ENCODE results near the gene PTPN7.

DNA sequence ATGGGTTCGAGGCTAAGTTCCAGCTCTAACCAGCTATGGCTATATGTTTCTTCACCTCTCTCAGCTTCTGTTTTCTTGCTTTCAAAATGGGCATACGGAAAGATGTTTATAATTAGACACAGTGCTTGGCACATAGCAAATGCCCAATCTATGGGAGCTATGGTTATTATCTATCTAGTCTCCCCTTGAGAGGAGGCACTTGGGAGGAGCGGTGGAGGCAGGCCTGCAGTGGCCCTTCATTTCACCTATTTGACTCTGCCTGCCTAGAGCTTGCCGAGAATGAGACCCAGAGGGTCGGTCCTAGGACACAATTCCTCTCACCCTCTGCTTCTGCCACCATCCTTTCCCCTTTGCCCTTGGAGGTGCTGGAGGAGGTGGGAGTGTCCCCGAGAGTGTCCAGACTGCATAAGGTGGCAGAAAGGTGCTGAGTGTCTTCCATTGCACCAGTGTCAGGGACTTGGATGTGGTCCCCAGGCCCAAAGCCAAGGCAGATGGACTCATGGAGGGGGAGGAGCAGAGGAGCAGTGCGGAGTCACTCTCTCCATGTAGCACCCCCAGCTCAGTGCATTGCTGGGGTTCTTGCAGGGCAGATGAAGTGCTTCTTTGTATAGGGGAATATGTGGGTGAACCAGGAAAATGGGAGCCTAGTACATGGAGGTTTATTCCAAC, 42.2 kb upstream of the PTPN7 start:
- TF ChIP-seq NFRKB (IDR thresholded peaks at IDR 0.05) (no peak), PHF8 (CRISPR knock-in tag; IDR thresholded peaks at IDR 0.05) (no peak), ZNF558 (CRISPR knock-in tag; IDR thresholded peaks at IDR 0.05; ENCODE audit: borderline replicate concordance) (no peak), RAD21 (CRISPR knock-in tag; IDR thresholded peaks at IDR 0.05) (no peak), CHD4 (IDR thresholded peaks at IDR 0.05; ENCODE audit: borderline replicate concordance, low read length) (no peak), CAMTA2 (CRISPR knock-in tag; IDR thresholded peaks at IDR 0.05; ENCODE audit: borderline replicate concordance) (no peak), POLR2AphosphoS5 (IDR thresholded peaks at IDR 0.05; ENCODE audit: low read depth, low read length) (no peak), DNMT1 (CRISPR knock-in tag; IDR thresholded peaks at IDR 0.05) (no peak)
- TF ChIP-seq, protein P1, sequence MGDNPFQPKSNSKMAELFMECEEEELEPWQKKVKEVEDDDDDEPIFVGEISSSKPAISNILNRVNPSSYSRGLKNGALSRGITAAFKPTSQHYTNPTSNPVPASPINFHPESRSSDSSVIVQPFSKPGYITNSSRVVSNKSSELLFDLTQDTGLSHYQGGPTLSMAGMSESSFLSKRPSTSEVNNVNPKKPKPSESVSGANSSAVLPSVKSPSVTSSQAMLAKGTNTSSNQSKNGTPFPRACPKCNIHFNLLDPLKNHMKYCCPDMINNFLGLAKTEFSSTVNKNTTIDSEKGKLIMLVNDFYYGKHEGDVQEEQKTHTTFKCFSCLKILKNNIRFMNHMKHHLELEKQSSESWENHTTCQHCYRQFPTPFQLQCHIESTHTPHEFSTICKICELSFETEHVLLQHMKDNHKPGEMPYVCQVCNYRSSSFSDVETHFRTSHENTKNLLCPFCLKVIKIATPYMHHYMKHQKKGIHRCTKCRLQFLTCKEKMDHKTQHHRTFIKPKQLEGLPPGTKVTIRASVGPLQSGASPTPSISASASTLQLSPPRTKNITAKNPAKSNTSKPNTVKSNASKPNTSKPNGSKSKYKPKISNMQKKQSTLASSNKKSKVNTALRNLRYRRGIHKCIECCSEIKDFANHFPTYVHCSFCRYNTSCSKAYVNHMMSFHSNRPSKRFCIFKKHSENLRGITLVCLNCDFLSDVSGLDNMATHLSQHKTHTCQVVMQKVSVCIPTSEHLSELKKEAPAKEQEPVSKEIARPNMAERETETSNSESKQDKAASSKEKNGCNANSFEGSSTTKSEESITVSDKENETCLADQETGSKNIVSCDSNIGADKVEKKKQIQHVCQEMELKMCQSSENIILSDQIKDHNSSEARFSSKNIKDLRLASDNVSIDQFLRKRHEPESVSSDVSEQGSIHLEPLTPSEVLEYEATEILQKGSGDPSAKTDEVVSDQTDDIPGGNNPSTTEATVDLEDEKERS (CRISPR knock-in tag; IDR thresholded peaks at IDR 0.05) = no peak
- TF ChIP-seq, protein P2, sequence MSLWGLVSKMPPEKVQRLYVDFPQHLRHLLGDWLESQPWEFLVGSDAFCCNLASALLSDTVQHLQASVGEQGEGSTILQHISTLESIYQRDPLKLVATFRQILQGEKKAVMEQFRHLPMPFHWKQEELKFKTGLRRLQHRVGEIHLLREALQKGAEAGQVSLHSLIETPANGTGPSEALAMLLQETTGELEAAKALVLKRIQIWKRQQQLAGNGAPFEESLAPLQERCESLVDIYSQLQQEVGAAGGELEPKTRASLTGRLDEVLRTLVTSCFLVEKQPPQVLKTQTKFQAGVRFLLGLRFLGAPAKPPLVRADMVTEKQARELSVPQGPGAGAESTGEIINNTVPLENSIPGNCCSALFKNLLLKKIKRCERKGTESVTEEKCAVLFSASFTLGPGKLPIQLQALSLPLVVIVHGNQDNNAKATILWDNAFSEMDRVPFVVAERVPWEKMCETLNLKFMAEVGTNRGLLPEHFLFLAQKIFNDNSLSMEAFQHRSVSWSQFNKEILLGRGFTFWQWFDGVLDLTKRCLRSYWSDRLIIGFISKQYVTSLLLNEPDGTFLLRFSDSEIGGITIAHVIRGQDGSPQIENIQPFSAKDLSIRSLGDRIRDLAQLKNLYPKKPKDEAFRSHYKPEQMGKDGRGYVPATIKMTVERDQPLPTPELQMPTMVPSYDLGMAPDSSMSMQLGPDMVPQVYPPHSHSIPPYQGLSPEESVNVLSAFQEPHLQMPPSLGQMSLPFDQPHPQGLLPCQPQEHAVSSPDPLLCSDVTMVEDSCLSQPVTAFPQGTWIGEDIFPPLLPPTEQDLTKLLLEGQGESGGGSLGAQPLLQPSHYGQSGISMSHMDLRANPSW (CRISPR knock-in tag; IDR thresholded peaks at IDR 0.05; ENCODE audit: borderline replicate concordance) = no peak
